Left colon (tissue), 2 donors: ENCODE results near the gene UTP11. TPM values are rescaled to one million over a fixed set of nuclear protein-coding genes. Genes with fewer than 3 reads are reported as not detected.
A peak's percentile ranks its signal among the peaks of the same experiment; 100 is the strongest.

Source experiments
- ATAC-seq: fragments of 200-7000 bp; cut with Tn5 transposase; one replicate; pipeline ENCODE4 v1.9.1; 2020; ENCODE audit warnings: mild to moderate bottlenecking, moderate library complexity
- DNase-seq, 2 donors: peaks; one replicate each; pipeline ENCODE4 v3.0.0-alpha.2; 2020
- intact Hi-C, 2 donors: fragments of 100-400 bp; cut with DNase I in 1 of 2; cut with micrococcal nuclease in 1 of 2; formaldehyde crosslinking; loops; one replicate each; pipeline versions ENCODE4 v1.11.2 to v1.14.0; 2022; cut with DNase I, micrococcal nuclease
- total RNA-seq, 2 donors: library from RNA; stranded (reverse); fragmentation: NEBNext Ultra II Directional; extraction: Animal tissue kit (Norgen Biotek cat#: 25700); gene quantifications; one replicate each; pipeline ENCODE4 v1.2.1, GENCODE V29; 2021
- donor health status: DM: no; HTN: no; CAD: no.
- donor health status: DM: yes; HTN: yes; CAD: no.

The UTP11 gene
- total RNA-seq, 2 donors from 2014 or later, result 16.4 to 17.3 TPM

- DNase-seq, result no peak
- intact Hi-C loops, result no loop called here
Observed at GRCh38 chr1:38060498-38060897, 48.0 kb downstream of the UTP11 start.

DNA sequence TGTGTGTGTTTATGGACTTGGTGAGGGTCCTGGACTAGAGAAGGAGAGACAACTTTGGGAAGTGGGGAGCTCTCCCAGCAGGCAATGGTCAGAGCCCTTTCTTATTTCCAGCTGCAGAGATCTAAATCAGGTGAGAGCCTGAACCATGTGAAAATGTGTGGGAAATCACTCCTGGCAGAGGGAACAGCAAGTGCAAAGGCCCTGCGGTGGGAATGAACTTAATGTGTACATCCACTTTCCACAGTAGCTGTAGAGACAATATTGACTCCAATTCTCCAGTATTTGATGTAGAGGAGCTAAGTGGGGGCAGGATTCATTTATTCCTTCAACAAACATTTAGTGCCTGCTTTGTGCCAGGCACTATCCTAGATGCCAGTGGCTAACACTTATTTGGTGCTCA, 48.8 kb downstream of the UTP11 start:
- ATAC-seq, result no peak

More at GRCh38 chr1:38060498-38060897, 48.0 kb downstream of the UTP11 start:
- ATAC-seq, result no peak

GRCh38 chr1:38061883-38062328, 49.4 kb downstream of the UTP11 start:
- DNase-seq, result no peak
- intact Hi-C loops, result no loop called here
- no peak for ATAC-seq

More for the DNA sequence above, 48.8 kb downstream of the UTP11 start:
- intact Hi-C loops, result no loop called here
- DNase-seq, result no peak

- ATAC-seq (peak; percentile 5), DNase-seq (no peak)
- intact Hi-C loops, result no loop called here
Observed at GRCh38 chr1:38062361-38063288, 50.1 kb downstream of the UTP11 start.

DNA sequence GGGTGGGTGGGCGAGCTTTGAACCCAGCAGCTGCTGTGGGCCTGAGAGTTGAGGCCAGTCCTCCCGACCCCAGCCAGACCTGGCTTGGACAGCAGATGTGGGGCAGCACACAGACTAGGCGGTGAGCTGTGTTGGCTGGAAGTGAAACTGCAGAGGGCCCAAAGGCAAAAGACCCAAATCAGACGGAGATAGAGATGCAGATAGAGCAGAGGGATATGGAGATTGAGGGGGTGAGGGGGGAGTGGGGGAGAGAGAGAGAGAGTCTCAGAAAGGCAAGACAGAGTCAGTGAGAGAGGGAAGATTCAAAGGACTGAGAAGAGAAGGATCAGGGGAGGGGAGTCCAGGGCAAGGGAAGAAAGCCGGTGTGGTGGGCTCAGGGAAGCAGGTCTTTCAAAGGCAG, 51.1 kb downstream of the UTP11 start:
- DNase-seq (no peak), ATAC-seq (no peak)
- intact Hi-C loops, result no loop called here

- DNase-seq (no peak), ATAC-seq (no peak)
- intact Hi-C loops, result no loop called here
Observed at GRCh38 chr1:38064197-38064903, 51.8 kb downstream of the UTP11 start.

GRCh38 chr1:38068220-38068979, 55.9 kb downstream of the UTP11 start:
- intact Hi-C loops, result no loop called here
- DNase-seq, result no peak

GRCh38 chr1:38068980-38069340, 56.4 kb downstream of the UTP11 start:
- ATAC-seq, result no peak
- intact Hi-C loops, result no loop called here
- DNase-seq, result no peak

More at GRCh38 chr1:38068220-38068979, 55.9 kb downstream of the UTP11 start:
- ATAC-seq, result no peak

- intact Hi-C loops, result no loop called here
- ATAC-seq, result peak; percentile 39
- no peak for DNase-seq
Observed at GRCh38 chr1:38071312-38072256, 59.0 kb downstream of the UTP11 start.

DNA sequence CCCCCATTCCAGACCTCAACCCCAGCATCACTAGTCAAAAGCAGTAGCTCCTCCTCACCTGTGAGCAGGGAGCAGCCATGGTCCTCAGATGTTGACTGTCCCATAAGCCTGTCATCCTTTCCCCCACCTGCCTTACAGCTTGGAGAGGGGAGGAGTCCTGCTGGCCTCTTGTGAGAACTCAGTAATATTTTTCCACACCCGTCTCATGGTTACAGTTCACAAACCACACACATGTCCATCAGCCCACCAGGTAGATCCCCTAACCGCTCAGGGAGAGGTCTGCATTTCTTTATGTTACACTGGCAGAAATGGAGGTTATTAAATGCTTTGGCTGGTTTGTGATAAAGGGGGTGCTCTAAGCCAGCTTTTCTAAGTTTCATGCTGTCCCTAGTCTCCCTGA, 60.3 kb downstream of the UTP11 start:
- DNase-seq (no peak), ATAC-seq (no peak)
- intact Hi-C loops, result no loop called here

GRCh38 chr1:38073534-38074301, 61.2 kb downstream of the UTP11 start:
- DNase-seq (no peak), ATAC-seq (no peak)
- intact Hi-C loops, result no loop called here

DNA sequence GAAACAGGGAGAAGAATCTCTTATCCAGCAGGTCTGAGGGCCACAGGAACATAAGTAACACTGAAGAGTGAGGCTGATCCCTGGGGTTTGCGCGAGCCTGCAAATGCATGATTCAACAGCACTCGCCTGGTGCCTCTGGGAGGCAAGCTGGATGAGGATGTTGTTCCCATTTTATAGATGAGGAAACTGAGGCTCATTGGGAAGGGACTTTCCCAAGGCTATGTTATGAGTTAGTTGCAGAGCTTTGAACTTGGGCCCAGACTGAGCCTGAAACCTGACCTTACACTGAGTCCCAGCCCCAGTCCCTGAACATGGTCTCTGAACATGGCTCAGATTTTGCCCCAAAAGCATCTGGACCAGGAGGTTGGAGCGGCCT, 61.8 kb downstream of the UTP11 start:
- DNase-seq, result no peak
- ATAC-seq, result no peak
- intact Hi-C loops, result no loop called here

Other genes with a start within 250 kb of the UTP11 start
- gene EPHA10, start 247.6 kb upstream of the UTP11 start, total RNA-seq, result 10 to 100 TPM; 49.2 to 62.5 TPM
- 1 to 10 TPM; 7.0 to 7.6 TPM for gene MANEAL, start 218.9 kb upstream of the UTP11 start, total RNA-seq
- gene C1orf122, start 204.9 kb upstream of the UTP11 start, total RNA-seq, result 10 to 100 TPM; 36.7 to 43.7 TPM
- gene YRDC, start 204.5 kb upstream of the UTP11 start, total RNA-seq, result 10 to 100 TPM; 12.3 to 15.1 TPM
- 10 to 100 TPM; 28.0 to 37.9 TPM for gene MTF1, start 153.1 kb upstream of the UTP11 start, total RNA-seq
- 10 to 100 TPM; 21.6 to 25.2 TPM for gene INPP5B, start 65.7 kb upstream of the UTP11 start, total RNA-seq
- 10 to 100 TPM; 27.5 to 34.8 TPM for gene SF3A3, start 22.7 kb upstream of the UTP11 start, total RNA-seq
- gene FHL3, start 7.2 kb upstream of the UTP11 start, total RNA-seq, result 1 to 10 TPM; 2.5 to 6.8 TPM
- gene POU3F1, start 34.1 kb downstream of the UTP11 start, total RNA-seq, result not detected